GM15510 (cell line): ENCODE data around the gene DRD1.

ENCODE experiments used
- POLR2A ChIP-seq: IDR thresholded peaks from 3 replicates; pipeline ENCODE4 v1.6.1; 2011; ENCODE audit warnings: borderline replicate concordance; ENCODE audit not compliant: insufficient read length; ENCODE audit errors: extremely low read depth

Gene DRD1

GRCh38 chr5:175406300-175406699 lies 37.7 kb downstream of the DRD1 start:
- no peak for TF ChIP-seq POLR2A

- TF ChIP-seq POLR2A, result no peak
Observed at GRCh38 chr5:175394601-175395000, 49.4 kb downstream of the DRD1 start.

DNA sequence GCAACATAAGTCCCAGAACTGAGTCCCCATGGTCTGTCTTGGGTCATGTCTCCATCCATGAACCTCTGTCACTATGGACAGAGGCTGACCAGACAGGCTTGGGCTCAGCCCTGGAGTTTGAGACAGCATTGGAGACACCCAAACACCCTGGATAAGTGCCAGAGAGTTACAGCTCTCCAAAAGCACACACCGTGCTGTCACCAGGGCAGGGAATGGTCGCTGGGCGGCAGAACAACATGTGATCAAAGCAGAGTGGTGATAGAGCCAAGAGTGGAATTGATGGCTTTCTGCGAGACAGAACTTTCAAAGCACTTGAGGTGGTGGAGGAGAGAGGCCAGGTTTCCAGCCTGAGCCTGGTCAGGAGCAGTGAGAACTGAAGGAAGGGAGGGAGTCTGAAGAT lies 50.1 kb downstream of the DRD1 start:
- TF ChIP-seq POLR2A, result no peak

DNA sequence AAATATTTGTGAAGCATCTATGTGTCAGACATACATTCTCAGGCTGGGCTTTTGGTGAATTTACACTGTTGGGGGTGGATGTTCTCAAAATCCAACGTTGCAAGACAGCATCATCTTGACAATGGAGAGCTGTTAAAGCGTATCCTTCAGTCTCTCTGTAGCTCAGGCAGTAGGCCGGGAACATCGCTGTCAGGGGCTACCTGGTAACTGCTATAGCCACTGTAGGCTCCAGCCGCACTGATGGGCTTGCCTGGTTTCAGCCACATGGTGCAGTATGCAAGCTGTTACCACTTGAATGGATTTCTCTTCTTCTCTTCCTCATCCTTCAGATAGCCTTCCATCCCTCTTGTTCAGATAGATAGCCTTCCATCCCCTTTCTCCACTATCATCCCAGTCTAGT lies 51.7 kb downstream of the DRD1 start:
- no peak for TF ChIP-seq POLR2A

DNA sequence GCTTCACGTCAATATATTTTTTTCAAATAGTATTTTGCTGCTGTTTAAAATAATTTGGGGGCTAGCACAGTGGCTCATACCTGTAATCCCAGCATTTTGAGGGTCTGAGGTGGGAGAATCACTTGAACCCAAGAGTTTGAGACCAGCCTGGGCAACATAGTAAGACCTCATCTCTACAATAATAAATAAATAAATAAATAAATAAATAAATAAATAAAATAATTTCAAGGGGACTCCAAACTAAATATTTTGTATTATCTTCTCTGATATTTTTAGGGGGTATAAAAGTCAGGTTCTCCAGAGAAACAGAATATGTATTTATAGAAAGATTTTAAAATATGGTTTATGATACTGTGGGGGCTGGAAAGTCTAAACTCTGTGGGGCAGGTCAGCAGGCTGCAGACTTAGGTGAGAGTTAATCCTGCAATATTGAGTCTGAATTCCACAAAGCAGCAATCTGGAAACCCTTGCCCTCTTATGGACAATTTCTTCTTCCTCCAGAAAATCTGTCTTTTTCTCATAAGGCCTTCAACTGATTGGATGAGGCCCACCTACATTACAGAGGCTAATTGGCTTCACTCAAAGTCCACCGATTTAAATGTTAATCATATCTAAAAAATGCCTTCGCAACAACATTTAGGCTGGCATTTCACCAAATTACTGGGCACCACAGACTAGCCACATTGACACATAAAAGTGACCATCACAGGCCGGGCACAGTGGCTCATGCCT lies 53.5 kb downstream of the DRD1 start:
- no peak for TF ChIP-seq POLR2A
